PC-3 (cell line): Measurements from ENCODE around the gene CEL. TPM values are rescaled to one million over a fixed set of nuclear protein-coding genes. Genes with fewer than 3 reads are reported as not detected.
"Not testable (repeated sequence)": the region's sequence is repeated elsewhere in the genome, so short reads cannot be mapped to it uniquely, and the experiment has no call there.

Experiments
- ATAC-seq: fragments of 200-7000 bp; cut with Tn5 transposase; 2 replicates; pipeline ENCODE4 v1.9.1; 2020; ENCODE audit warnings: mild to moderate bottlenecking, moderate library complexity
- Bru-seq: library from RNA; stranded (reverse); fragments of 400-500 nt; gene quantifications from one replicate; lab custom pipeline; 2021; lab: Mats Ljungman, UMichigan
- BruChase-seq, 2 experiments: library from RNA; stranded (reverse); fragments of 400-500 nt; gene quantifications; one replicate each; lab custom pipeline; 2021; lab: Mats Ljungman, UMichigan
- BruUV-seq: library from RNA; stranded (reverse); fragments of 400-500 nt; replicated peaks from 2 replicates; lab custom pipeline; 2021; lab: Mats Ljungman, UMichigan
- CTCF ChIA-PET: fragments of 300-600 bp; sonication (Branson Sonifier 250); formaldehyde crosslinking; loops from one replicate; lab custom pipeline; 2022; ENCODE audit warnings: antibody characterized with exemption; lab: Charles Lee
- POLR2A ChIA-PET: fragments of 300-600 bp; sonication (Branson Sonifier 250); formaldehyde crosslinking; loops from one replicate; lab custom pipeline; 2022; ENCODE audit warnings: antibody characterized with exemption; ENCODE audit not compliant: unreplicated experiment; lab: Charles Lee
- DNase-seq: peaks from one replicate; pipeline ENCODE4 v3.0.0-alpha.2; 2015
- H2AFZ ChIP-seq: fragments of 300-600 bp; sonication (generic); 2 replicates; pipeline ENCODE4 v1.6.0; 2016; ENCODE audit warnings: antibody characterized with exemption, low read length
- H3F3A ChIP-seq: fragments of 300-600 bp; sonication (generic); one replicate; pipeline ENCODE4 v1.6.0; 2017; ENCODE audit warnings: antibody characterized with exemption, low read length, control low read depth, mild to moderate bottlenecking; ENCODE audit not compliant: unreplicated experiment
- H3K27ac ChIP-seq: fragments of 300-600 bp; sonication (generic); 2 replicates; pipeline ENCODE4 v1.5.1; 2016; ENCODE audit warnings: mild to moderate bottlenecking, low read length
- H3K27me3 ChIP-seq: fragments of 300-600 bp; sonication (generic); 2 replicates; pipeline ENCODE4 v1.6.1; 2016; ENCODE audit warnings: low read length, mixed read lengths
- H3K36me3 ChIP-seq: fragments of 300-600 bp; sonication (generic); 2 replicates; pipeline ENCODE4 v1.6.1; 2016; ENCODE audit warnings: low read depth, mixed run types, low read length, mixed read lengths
- H3K4me1 ChIP-seq: fragments of 300-600 bp; sonication (generic); 2 replicates; pipeline ENCODE4 v1.5.1; 2016; ENCODE audit warnings: low read length; ENCODE audit not compliant: insufficient read depth
- H3K4me2 ChIP-seq: fragments of 300-600 bp; sonication (generic); 2 replicates; pipeline ENCODE4 v1.6.0; 2016; ENCODE audit warnings: low read length
- H3K4me3 ChIP-seq: fragments of 300-600 bp; sonication (generic); 2 replicates; pipeline ENCODE4 v1.5.1; 2016; ENCODE audit warnings: mild to moderate bottlenecking, low read length, mixed read lengths
- H3K79me2 ChIP-seq: fragments of 300-600 bp; sonication (generic); 2 replicates; pipeline ENCODE4 v1.6.1; 2017; ENCODE audit warnings: low read length, mixed read lengths
- H3K9ac ChIP-seq: fragments of 300-600 bp; sonication (generic); 2 replicates; pipeline ENCODE4 v1.6.0; 2016; ENCODE audit warnings: mild to moderate bottlenecking, low read length
- H3K9me2 ChIP-seq: fragments of 300-600 bp; sonication (generic); replicated peaks from 2 replicates; pipeline ENCODE4 v1.6.1; 2016; ENCODE audit warnings: mixed run types, low read length, mixed read lengths
- H3K9me3 ChIP-seq: fragments of 300-600 bp; sonication (generic); 2 replicates; pipeline ENCODE4 v1.6.1; 2016; ENCODE audit warnings: low read length, mixed read lengths
- H4K20me1 ChIP-seq: fragments of 300-600 bp; sonication (generic); 2 replicates; pipeline ENCODE4 v1.6.1; 2016; ENCODE audit warnings: low read length, mixed read lengths
- CTCF ChIP-seq: fragments of 300-600 bp; sonication (generic); conservative IDR thresholded peaks from 2 replicates; pipeline ENCODE4 v1.5.1; 2017; ENCODE audit warnings: antibody characterized with exemption, low read depth, mild to moderate bottlenecking, low read length
- EZH2 ChIP-seq: fragments of 300-600 bp; sonication (generic); IDR thresholded peaks from one replicate; pipeline ENCODE4 v1.6.1; 2017; ENCODE audit warnings: antibody characterized with exemption, mild to moderate bottlenecking, low read length; ENCODE audit not compliant: unreplicated experiment
- EZH2phosphoT487 ChIP-seq: fragments of 300-600 bp; sonication (generic); IDR thresholded peaks from 2 replicates; pipeline ENCODE4 v1.6.1; 2018; ENCODE audit warnings: mild to moderate bottlenecking, antibody characterized with exemption, low read length, borderline replicate concordance
- intact Hi-C: fragments of 100-400 bp; cut with micrococcal nuclease; formaldehyde crosslinking; loops from 2 replicates; pipeline ENCODE4 v1.9.0; 2023
- long read RNA-seq: library from polyadenylated mRNA; unstranded; transcript quantifications from one replicate; pipeline ENCODE4 v2.0.0, GENCODE V29; 2021; ENCODE audit not compliant: unreplicated experiment
- total RNA-seq: library from RNA; depleted of rRNA; stranded (reverse); fragments of >200 nt; gene quantifications from 2 replicates; pipeline ENCODE4 v1.2.3, GENCODE V29; 2014; rRNA removed

CEL gene
- 0.46 and 0.47 TPM in 2 replicates for total RNA-seq
- Bru-seq, nascent RNA, result percentile 40 among the genes with signal in this experiment
- percentile 62 among the genes with signal in this experiment for BruChase-seq, experiment 1, labeled RNA remaining after a 6-hour chase
- BruChase-seq, experiment 2, labeled RNA remaining after a 2-hour chase, result percentile 51 among the genes with signal in this experiment
- long read RNA-seq, partial matches to known transcripts, result 1 of 5 reads
- long read RNA-seq, other reads (novel, unspliced or antisense), result 4 of 5 reads

GRCh38 chr9:133061764-133062145, at the start of gene CEL:
Gene CEL, plus strand, starts transcription at chr9:133061981. Its CDS starts 22 bp downstream, at chr9:133062003.
- H3K4me3 ChIP-seq, H3F3A ChIP-seq, DNase-seq, H3K27ac ChIP-seq, H3K9me3 ChIP-seq, intact Hi-C loops, H2AFZ ChIP-seq, H3K4me1 ChIP-seq, ATAC-seq, H3K79me2 ChIP-seq, H4K20me1 ChIP-seq, H3K9me2 ChIP-seq, CTCF ChIA-PET, BruUV-seq, POLR2A ChIA-PET, H3K36me3 ChIP-seq, H3K4me2 ChIP-seq, H3K9ac ChIP-seq, H3K27me3 ChIP-seq: not testable (repeated sequence)

GRCh38 chr9:133014696-133015095, 47.1 kb upstream of the CEL start:
- Histone ChIP-seq H3K27me3 (peaks cover 11% of the 10 kb centered on the region), H3K4me2 (no peak overlapping the region)
- BruUV-seq, result no TSS peak

GRCh38 chr9:133023117-133023890, 38.5 kb upstream of the CEL start:
- Histone ChIP-seq H4K20me1 (no peaks in the 10 kb centered on the region), H2AFZ (no peak overlapping the region), H3K27ac (no peak overlapping the region), H3K4me2 (no peak overlapping the region), H3K9me3 (no peaks in the 10 kb centered on the region), H3F3A (no peaks in the 10 kb centered on the region), H3K9ac (no peak overlapping the region), H3K4me1 (no peaks in the 10 kb centered on the region; the same call in 1 of the 2 replicates), H3K27me3 (0 out of 2 replicates have a peak, but pooled peaks cover under 1% of the 10 kb centered on the region), H3K79me2 (no peaks in the 10 kb centered on the region), H3K4me3 (no peak overlapping the region), H3K36me3 (peaks cover 2% of the 10 kb centered on the region; the same call in 1 of the 2 replicates), H3K9me2 (no peaks in the 10 kb centered on the region)
- CTCF ChIA-PET, result no interaction called here
- ATAC-seq, result no peak
- BruUV-seq, result no TSS peak
- intact Hi-C loops, result no loop called here
- DNase-seq, result no peak
- POLR2A ChIA-PET, result interaction anchor here (0.6 kb wide), 1 partner anchor 112 kb away, joined by 3 read pairs; no protein-coding TSS in a partner anchor
- TF ChIP-seq CTCF (no peak), EZH2 (no peak), EZH2phosphoT487 (no peak)

More at GRCh38 chr9:133014696-133015095, 47.1 kb upstream of the CEL start:
- Histone ChIP-seq H3K36me3 (no peaks in the 10 kb centered on the region), H3K27ac (no peak overlapping the region), H3F3A (no peaks in the 10 kb centered on the region), H2AFZ (no peak overlapping the region), H3K79me2 (no peaks in the 10 kb centered on the region), H3K4me1 (no peaks in the 10 kb centered on the region), H3K9me3 (no peaks in the 10 kb centered on the region), H4K20me1 (no peaks in the 10 kb centered on the region), H3K9ac (no peak overlapping the region), H3K4me3 (no peak overlapping the region), H3K9me2 (no peaks in the 10 kb centered on the region)
- POLR2A ChIA-PET, result no interaction called here
- no peak for ATAC-seq
- no peak for TF ChIP-seq CTCF
- TF ChIP-seq EZH2, result no peak
- no peak for TF ChIP-seq EZH2phosphoT487
- intact Hi-C loops, result no loop called here
- CTCF ChIA-PET, result no interaction called here
- no peak for DNase-seq
